ENCODE results near the gene XRCC1. TPM values are rescaled to one million over a fixed set of nuclear protein-coding genes. Genes with fewer than 3 reads are reported as not detected.
"Not testable (repeated sequence)": the region's sequence is repeated elsewhere in the genome, so short reads cannot be mapped to it uniquely, and the experiment has no call there.

XRCC1 gene
- total RNA-seq, 4 donors from 2014 or later, result 12.3 to 23.8 (median 18.6) TPM

- intact Hi-C loops (cut with DNase I), result loop anchor here (5.0 kb wide), 1 partner anchor 76 kb away; no protein-coding TSS in a partner anchor
- Histone ChIP-seq H3K27me3 (no peaks in the 10 kb centered on the region), H3K4me3 (no peak overlapping the region), H3K4me1 (peaks cover 11 to 74% (median 25%) of the 10 kb centered on the region in 3 donors), H3K9me3 (no peaks in the 10 kb centered on the region), H3K27ac (peak overlapping the region; percentile 29 to 80 (median 52)), H3K36me3 (peaks cover 0 to 11% (median 0%) of the 10 kb centered on the region in 3 donors)
- TF ChIP-seq CTCF (IDR thresholded peaks at IDR 0.05), result no peak
- no peak for TF ChIP-seq POLR2A (IDR thresholded peaks at IDR 0.05)
- no peak for DNase-seq
- WGBS, 2 donors, result 75 to 78% methylated on average over 5 of the region's 5 CpGs
These were observed 52.4 kb downstream of the XRCC1 start for GRCh38 chr19:43522929-43523328.

GRCh38 chr19:43519436-43520088 lies 55.8 kb downstream of the XRCC1 start:
- H3K27ac ChIP-seq, result peak overlapping the region in 3 of 4 donors; percentile 70 to 85 (median 70)
- 29 to 36% methylated on average over 10 of the region's 10 CpGs for WGBS, 2 donors
- no peak overlapping the region for H3K4me3 ChIP-seq
- no peaks in the 10 kb centered on the region for H3K27me3 ChIP-seq
- no peaks in the 10 kb centered on the region for H3K9me3 ChIP-seq
- TF ChIP-seq POLR2A (IDR thresholded peaks at IDR 0.05) (no peak), CTCF (IDR thresholded peaks at IDR 0.05) (peak; percentile 89 to 95 (median 92))
- intact Hi-C loops (cut with DNase I), result loop anchor here (5.0 kb wide), 1 partner anchor 72 kb away; no protein-coding TSS in a partner anchor
- H3K36me3 ChIP-seq, result peaks cover 0 to 21% (median 0%) of the 10 kb centered on the region in 3 donors
- peaks cover 4 to 50% (median 5%) of the 10 kb centered on the region in 3 donors for H3K4me1 ChIP-seq
- DNase-seq, result no peak

- peaks cover 0 to 40% (median 4%) of the 10 kb centered on the region in 3 donors for H3K4me1 ChIP-seq
- no peaks in the 10 kb centered on the region for H3K9me3 ChIP-seq
- intact Hi-C loops (cut with DNase I), result no loop called here
- no peak for TF ChIP-seq POLR2A (IDR thresholded peaks at IDR 0.05)
- no peak for TF ChIP-seq CTCF (IDR thresholded peaks at IDR 0.05)
- peak overlapping the region in 3 of 4 donors; percentile 9 to 85 (median 39) for H3K27ac ChIP-seq
- 53 to 69% methylated on average over 3 to 4 of the region's 4 CpGs for WGBS, 2 donors
- no peaks in the 10 kb centered on the region for H3K27me3 ChIP-seq
- no peak for DNase-seq
- peaks cover 0 to 23% (median 0%) of the 10 kb centered on the region in 3 donors for H3K36me3 ChIP-seq
- H3K4me3 ChIP-seq, result no peak overlapping the region
These were observed 57.3 kb downstream of the XRCC1 start for GRCh38 chr19:43518051-43518450.

GRCh38 chr19:43512399-43512798 lies 62.9 kb downstream of the XRCC1 start:
- DNase-seq; intact Hi-C loops (cut with DNase I); H3K27me3 ChIP-seq; H3K27ac ChIP-seq; H3K9me3 ChIP-seq; H3K4me3 ChIP-seq: not testable (repeated sequence)
- peaks cover 12 to 52% (median 13%) of the 10 kb centered on the region in 3 donors for H3K36me3 ChIP-seq
- peaks cover 0 to 14% (median 4%) of the 10 kb centered on the region in 3 donors for H3K4me1 ChIP-seq

- Histone ChIP-seq H3K4me1 (peaks cover 0 to 14% (median 4%) of the 10 kb centered on the region in 3 donors), H3K9me3 (no peaks in the 10 kb centered on the region), H3K27me3 (no peaks in the 10 kb centered on the region), H3K36me3 (peaks cover 12 to 59% (median 13%) of the 10 kb centered on the region in 3 donors), H3K27ac (no peak overlapping the region), H3K4me3 (no peak overlapping the region)
- 100% methylated on average over 2 of the region's 5 CpGs; no CpG with 5 or more reads in 1 of the 2 donors for WGBS, 2 donors
- no peak for TF ChIP-seq CTCF (IDR thresholded peaks at IDR 0.05)
- no peak for TF ChIP-seq POLR2A (IDR thresholded peaks at IDR 0.05)
- intact Hi-C loops (cut with DNase I), result no loop called here
- DNase-seq, result no peak
These were observed 64.0 kb downstream of the XRCC1 start for GRCh38 chr19:43511324-43511723.

Data from esophagus squamous epithelium (tissue), 5 donors.